GM23338 (cell line): ENCODE results near the gene EXOC4. TPM values are rescaled to one million over a fixed set of nuclear protein-coding genes. Genes with fewer than 3 reads are reported as not detected.

Experiments
- ATAC-seq: fragments of 200-7000 bp; cut with Tn5 transposase; 3 replicates; pipeline ENCODE4 v1.9.1; 2020
- DNase-seq: peaks from one replicate; pipeline ENCODE4 v3.0.0-alpha.2; 2015; ENCODE audit warnings: low spot score
- H2AFZ ChIP-seq: fragments of 200-600 bp; sonication (generic); 2 replicates; pipeline ENCODE4 v1.8.0; 2016; ENCODE audit warnings: antibody characterized with exemption, mild to moderate bottlenecking, moderate library complexity
- H3F3A ChIP-seq: fragments of 200-600 bp; sonication (generic); replicated peaks from 2 replicates; pipeline ENCODE4 v1.8.0; 2017; ENCODE audit warnings: antibody characterized with exemption, mixed run types, low read depth
- H3K27ac ChIP-seq: fragments of 200-600 bp; sonication (generic); 2 replicates; pipeline ENCODE4 v1.6.1; 2016; ENCODE audit warnings: low read depth
- H3K27me3 ChIP-seq: fragments of 200-600 bp; sonication (generic); 2 replicates; pipeline ENCODE4 v1.8.0; 2016; ENCODE audit warnings: mild to moderate bottlenecking, mixed run types, moderate library complexity; ENCODE audit not compliant: insufficient read depth
- H3K36me3 ChIP-seq: fragments of 200-600 bp; sonication (generic); 2 replicates; pipeline ENCODE4 v1.8.0; 2016; ENCODE audit warnings: mild to moderate bottlenecking; ENCODE audit not compliant: insufficient read depth
- H3K4me1 ChIP-seq: fragments of 200-600 bp; sonication (generic); 2 replicates; pipeline ENCODE4 v1.8.0; 2016; ENCODE audit warnings: mild to moderate bottlenecking, moderate library complexity; ENCODE audit not compliant: insufficient read depth
- H3K4me2 ChIP-seq: fragments of 200-600 bp; sonication (generic); 2 replicates; pipeline ENCODE4 v1.7.1; 2017; ENCODE audit warnings: mixed run types
- H3K4me3 ChIP-seq: fragments of 200-600 bp; sonication (generic); 2 replicates; pipeline ENCODE4 v1.6.1; 2016; ENCODE audit warnings: mixed run types
- H3K79me2 ChIP-seq: fragments of 200-600 bp; sonication (generic); replicated peaks from 2 replicates; pipeline ENCODE4 v1.8.0; 2017; ENCODE audit warnings: mild to moderate bottlenecking; ENCODE audit not compliant: insufficient read depth
- H3K9me2 ChIP-seq: fragments of 200-600 bp; sonication (generic); 2 replicates; pipeline ENCODE4 v1.8.0; 2017; ENCODE audit not compliant: insufficient read depth
- H4K20me1 ChIP-seq: fragments of 200-600 bp; sonication (generic); replicated peaks from 2 replicates; pipeline ENCODE4 v1.8.0; 2017; ENCODE audit warnings: mild to moderate bottlenecking; ENCODE audit not compliant: insufficient read depth
- H3K27ac Mint-ChIP-seq: 2 replicates; pipeline ENCODE4 v1.8.0; 2020; ENCODE audit warnings: inconsistent platforms, mild to moderate bottlenecking, moderate library complexity, mixed read lengths
- H3K27me3 Mint-ChIP-seq: 3 replicates; pipeline ENCODE4 v1.8.0; 2022; ENCODE audit warnings: low read depth, mild to moderate bottlenecking, moderate library complexity, mixed read lengths, inconsistent platforms; ENCODE audit not compliant: insufficient read depth, poor library complexity
- H3K36me3 Mint-ChIP-seq: 3 replicates; pipeline ENCODE4 v1.8.0; 2021; ENCODE audit warnings: low read depth, mild to moderate bottlenecking, inconsistent platforms, moderate library complexity, mixed read lengths
- H3K4me1 Mint-ChIP-seq: 3 replicates; pipeline ENCODE4 v1.8.0; 2020; ENCODE audit warnings: mild to moderate bottlenecking, inconsistent platforms, mixed read lengths
- H3K4me3 Mint-ChIP-seq: 3 replicates; pipeline ENCODE4 v1.8.0; 2021; ENCODE audit warnings: moderate library complexity, mild to moderate bottlenecking, inconsistent platforms, mixed read lengths
- H3K9me3 Mint-ChIP-seq: 3 replicates; pipeline ENCODE4 v1.8.0; 2020; ENCODE audit warnings: moderate library complexity, mild to moderate bottlenecking, inconsistent platforms, mixed read lengths
- CREB1 ChIP-seq: fragments of 250-450 bp; sonication (Bioruptor Pico); IDR thresholded peaks from 2 replicates; pipeline ENCODE4 v1.5.0; 2020; ENCODE audit warnings: low read depth, mild to moderate bottlenecking, moderate library complexity
- CTCF ChIP-seq, 2 experiments: fragments of 200-600 bp in 1 of 2; sonication (generic) in 1 of 2; conservative IDR thresholded peaks; 2 replicates each; pipeline versions ENCODE4 v1.5.1 to v1.6.1; 2016 to 2017; ENCODE audit warnings: antibody characterized with exemption in 2 of 2, low read depth in 2 of 2, mild to moderate bottlenecking in 2 of 2, moderate library complexity in 1 of 2
- ETS1 ChIP-seq: IDR thresholded peaks from 2 replicates; pipeline ENCODE4 v1.6.1; 2016; ENCODE audit warnings: antibody characterized with exemption
- EZH2 ChIP-seq: fragments of 200-600 bp; sonication (generic); IDR thresholded peaks from one replicate; pipeline ENCODE4 v1.8.0; 2017; ENCODE audit warnings: antibody characterized with exemption, mild to moderate bottlenecking, low read depth; ENCODE audit not compliant: unreplicated experiment
- EZH2phosphoT487 ChIP-seq: fragments of 200-600 bp; sonication (generic); IDR thresholded peaks from one replicate; pipeline ENCODE4 v1.8.1; 2018; ENCODE audit warnings: antibody characterized with exemption; ENCODE audit not compliant: unreplicated experiment
- JUNB ChIP-seq: IDR thresholded peaks from one replicate; pipeline ENCODE4 v1.6.1; 2016; ENCODE audit warnings: antibody characterized with exemption; ENCODE audit not compliant: unreplicated experiment
- NANOG ChIP-seq: IDR thresholded peaks from 2 replicates; pipeline ENCODE4 v1.6.1; 2016; ENCODE audit warnings: antibody characterized with exemption, borderline replicate concordance
- POLR2AphosphoS5 ChIP-seq: IDR thresholded peaks from 2 replicates; pipeline ENCODE4 v1.6.1; 2016; ENCODE audit warnings: antibody characterized with exemption, low read depth
- REST ChIP-seq: IDR thresholded peaks from one replicate; pipeline ENCODE4 v1.6.1; 2018; ENCODE audit warnings: antibody characterized with exemption; ENCODE audit not compliant: unreplicated experiment
- STAT1 ChIP-seq: IDR thresholded peaks from one replicate; pipeline ENCODE4 v1.6.1; 2016; ENCODE audit warnings: antibody characterized with exemption; ENCODE audit not compliant: unreplicated experiment
- ZNF114 ChIP-seq: fragments of 250-450 bp; sonication (Bioruptor Pico); IDR thresholded peaks from 2 replicates; pipeline ENCODE4 v1.5.0; 2020; ENCODE audit warnings: mild to moderate bottlenecking, moderate library complexity
- ZNF462 ChIP-seq: fragments of 250-450 bp; sonication (Bioruptor Pico); IDR thresholded peaks from 2 replicates; pipeline ENCODE4 v1.5.0; 2020; ENCODE audit warnings: mild to moderate bottlenecking, moderate library complexity
- polyA plus RNA-seq: library from polyadenylated mRNA; unstranded; fragments of >200 nt; fragmentation: Nextera tagmentation; extraction: Ambion mirVana; gene quantifications from 2 replicates; pipeline ENCODE4 v1.2.1, GENCODE V29; 2016
- total RNA-seq: library from RNA; depleted of rRNA; stranded (reverse); fragments of >200 nt; shearing (Covaris generic); gene quantifications from 2 replicates; pipeline ENCODE4 v1.2.3, GENCODE V29; 2014

The EXOC4 gene
- total and polyA plus RNA-seq, 2 experiments from 2014 or later: 37.5 to 52.7 TPM

- H3K36me3 ChIP-seq: no peaks in the 10 kb centered on the region
- no peak overlapping the region for H3K4me2 ChIP-seq
- H3K4me1 Mint-ChIP-seq: peaks cover 17% of the 10 kb centered on the region
- H3K79me2 ChIP-seq: no peaks in the 10 kb centered on the region
- H3K4me1 ChIP-seq: peaks cover 15% of the 10 kb centered on the region
- H3K9me3 Mint-ChIP-seq: no peaks in the 10 kb centered on the region
- no peaks in the 10 kb centered on the region for H3K27me3 ChIP-seq
- H3F3A ChIP-seq: no peaks in the 10 kb centered on the region
- H3K4me3 ChIP-seq: no peak overlapping the region
- H2AFZ ChIP-seq: no peak overlapping the region
- H3K4me3 Mint-ChIP-seq: no peak overlapping the region
- H3K27ac ChIP-seq: no peak overlapping the region
- H4K20me1 ChIP-seq: no peaks in the 10 kb centered on the region
- DNase-seq: no peak
- no peak for ATAC-seq
- TF ChIP-seq JUNB (no peak), ETS1 (no peak), STAT1 (no peak), EZH2 (no peak), NANOG (no peak), REST (no peak), ZNF462 (CRISPR knock-in tag) (no peak), EZH2phosphoT487 (no peak), CTCF (conservative IDR thresholded peaks at IDR 0.05; ENCODE audit: low read depth in 2 of 2) (no peak), CREB1 (no peak), ZNF114 (no peak), POLR2AphosphoS5 (no peak)
- H3K27ac Mint-ChIP-seq: no peak overlapping the region
- 0 out of 2 replicates have a peak, but pooled peaks cover 6% of the 10 kb centered on the region for H3K9me2 ChIP-seq
- H3K36me3 Mint-ChIP-seq: no peaks in the 10 kb centered on the region
- peaks cover 3% of the 10 kb centered on the region for H3K27me3 Mint-ChIP-seq
These were observed 792.8 kb downstream of the EXOC4 start for GRCh38 chr7:134045716-134046115.
